Endodermal cell (in vitro differentiated cells): ENCODE results near the gene HS3ST3B1. TPM values are rescaled to one million over a fixed set of nuclear protein-coding genes. Genes with fewer than 3 reads are reported as not detected.

Experiments used
- DNase-seq: peaks from one replicate; pipeline ENCODE4 v3.0.0-alpha.2; 2017
- H3K27ac ChIP-seq: 2 replicates; pipeline ENCODE4 v1.5.1; 2013; ENCODE audit warnings: mild to moderate bottlenecking, low read depth, low read length, moderate library complexity
- H3K27me3 ChIP-seq: 2 replicates; pipeline ENCODE4 v1.6.1; 2013; ENCODE audit warnings: mild to moderate bottlenecking, low read length, moderate library complexity; ENCODE audit not compliant: insufficient read depth, control insufficient read depth, poor library complexity, severe bottlenecking
- H3K36me3 ChIP-seq: 2 replicates; pipeline ENCODE4 v1.7.0; 2013; ENCODE audit warnings: mild to moderate bottlenecking, low read length, moderate library complexity; ENCODE audit not compliant: control insufficient read depth, insufficient read depth
- H3K4me1 ChIP-seq: one replicate; pipeline ENCODE4 v1.7.0; 2013; ENCODE audit warnings: low read length; ENCODE audit not compliant: control insufficient read depth, insufficient read depth
- H3K4me3 ChIP-seq: 2 replicates; pipeline ENCODE4 v1.5.1; 2013; ENCODE audit warnings: mild to moderate bottlenecking, low read length, moderate library complexity
- H3K9ac ChIP-seq: 2 replicates; pipeline ENCODE4 v1.6.1; 2013; ENCODE audit warnings: mild to moderate bottlenecking, low read length, moderate library complexity; ENCODE audit not compliant: poor library complexity, severe bottlenecking; ENCODE audit errors: extremely low read depth
- H3K9me3 ChIP-seq: 2 replicates; pipeline ENCODE4 v1.6.1; 2013; ENCODE audit warnings: mild to moderate bottlenecking, low read length, moderate library complexity; ENCODE audit not compliant: control insufficient read depth
- H3K27ac Mint-ChIP-seq: 2 replicates; pipeline ENCODE4 v1.8.0; 2020; ENCODE audit warnings: mixed read lengths
- H3K27me3 Mint-ChIP-seq: 2 replicates; pipeline ENCODE4 v1.8.0; 2021; ENCODE audit warnings: mild to moderate bottlenecking, mixed read lengths; ENCODE audit not compliant: insufficient read depth
- H3K36me3 Mint-ChIP-seq: 2 replicates; pipeline ENCODE4 v1.8.0; 2020; ENCODE audit warnings: low read depth, mixed read lengths
- H3K4me1 Mint-ChIP-seq: 2 replicates; pipeline ENCODE4 v1.8.0; 2020; ENCODE audit warnings: mixed read lengths
- H3K4me3 Mint-ChIP-seq: 2 replicates; pipeline ENCODE4 v1.8.0; 2020; ENCODE audit warnings: mild to moderate bottlenecking, moderate library complexity, mixed read lengths
- H3K9me3 Mint-ChIP-seq: 2 replicates; pipeline ENCODE4 v1.8.0; 2020; ENCODE audit warnings: mild to moderate bottlenecking, mixed read lengths
- CTCF ChIP-seq: fragments of 200-600 bp; sonication (generic); conservative IDR thresholded peaks from 2 replicates; pipeline ENCODE4 v1.5.0; 2021; ENCODE audit warnings: antibody characterized with exemption, mild to moderate bottlenecking
- WGBS, 2 experiments: methylation state at CpG; one replicate each; pipeline versions ENCODE4 v1.1.5 to v1.1.7; 2013; ENCODE audit warnings: missing lambda C conversion rate in 2 of 2, mixed read lengths in 1 of 2; ENCODE audit not compliant: insufficient coverage in 1 of 2, insufficient read length in 1 of 2; 5-methylcytosine and 5-hydroxymethylcytosine counted together
- total RNA-seq, 2 donors: library from RNA; stranded (reverse); fragmentation: NEBNext Ultra II Directional in 1 of 2; extraction: Animal tissue kit (Norgen Biotek cat#: 25700) in 1 of 2; gene quantifications; 2 replicates in 1 of 2; 3 replicates in 1 of 2; pipeline ENCODE4 v1.2.1, GENCODE V29; 2021

Gene HS3ST3B1
- total RNA-seq, 2 donors from 2014 or later, result 5.6 to 6.9 TPM

GRCh38 chr17:14310101-14310500 is 9.2 kb downstream of the HS3ST3B1 start:
- H3K4me1 ChIP-seq, result peaks cover 19% of the 10 kb centered on the region
- no peaks in the 10 kb centered on the region for H3K27me3 ChIP-seq
- H3K9me3 Mint-ChIP-seq, result peaks cover 2% of the 10 kb centered on the region
- peak overlapping the region; percentile 26 for H3K27ac Mint-ChIP-seq
- H3K27me3 Mint-ChIP-seq, result peaks cover 58% of the 10 kb centered on the region
- peaks cover 6% of the 10 kb centered on the region for H3K36me3 Mint-ChIP-seq
- H3K4me3 Mint-ChIP-seq, result peak overlapping the region; percentile 70
- TF ChIP-seq CTCF, result no peak
- H3K36me3 ChIP-seq, result peaks cover 7% of the 10 kb centered on the region
- H3K27ac ChIP-seq, result no peak overlapping the region
- H3K9me3 ChIP-seq, result no peaks in the 10 kb centered on the region
- H3K4me3 ChIP-seq, result peak overlapping the region; percentile 82
- WGBS, 2 experiments, result 70 to 86% methylated on average over 9 to 13 of the region's 13 CpGs
- peak; percentile 80 for DNase-seq
- H3K4me1 Mint-ChIP-seq, result peaks cover 27% of the 10 kb centered on the region
- H3K9ac ChIP-seq, result peak overlapping the region; percentile 58

GRCh38 chr17:14310605-14311004 is 9.7 kb downstream of the HS3ST3B1 start:
- WGBS, 2 experiments, result 78 to 100% methylated on average over 2 to 7 of the region's 7 CpGs
- Histone ChIP-seq H3K27ac (no peak overlapping the region), H3K27me3 (no peaks in the 10 kb centered on the region), H3K4me3 (no peak overlapping the region), H3K9me3 (no peaks in the 10 kb centered on the region), H3K9ac (no peak overlapping the region), H3K36me3 (peaks cover 7% of the 10 kb centered on the region), H3K4me1 (peaks cover 19% of the 10 kb centered on the region)
- peaks cover 2% of the 10 kb centered on the region for H3K9me3 Mint-ChIP-seq
- TF ChIP-seq CTCF, result no peak
- no peak for DNase-seq
- peaks cover 6% of the 10 kb centered on the region for H3K36me3 Mint-ChIP-seq
- H3K27ac Mint-ChIP-seq, result no peak overlapping the region
- H3K4me1 Mint-ChIP-seq, result peaks cover 26% of the 10 kb centered on the region
- peak overlapping the region; percentile 70 for H3K4me3 Mint-ChIP-seq
- peaks cover 54% of the 10 kb centered on the region for H3K27me3 Mint-ChIP-seq

GRCh38 chr17:14311186-14311705 is 10.4 kb downstream of the HS3ST3B1 start:
- 93 to 100% methylated on average over 6 to 10 of the region's 10 CpGs for WGBS, 2 experiments
- TF ChIP-seq CTCF, result no peak
- Histone ChIP-seq H3K4me3 (no peak overlapping the region), H3K4me1 (peaks cover 21% of the 10 kb centered on the region), H3K27ac (no peak overlapping the region), H3K9me3 (no peaks in the 10 kb centered on the region), H3K36me3 (peaks cover 7% of the 10 kb centered on the region), H3K9ac (no peak overlapping the region), H3K27me3 (no peaks in the 10 kb centered on the region)
- peaks cover 6% of the 10 kb centered on the region for H3K36me3 Mint-ChIP-seq
- peaks cover 49% of the 10 kb centered on the region for H3K27me3 Mint-ChIP-seq
- peaks cover 2% of the 10 kb centered on the region for H3K9me3 Mint-ChIP-seq
- DNase-seq, result no peak
- no peak overlapping the region for H3K4me3 Mint-ChIP-seq
- H3K27ac Mint-ChIP-seq, result no peak overlapping the region
- peaks cover 26% of the 10 kb centered on the region for H3K4me1 Mint-ChIP-seq
